ENCODE measurements around the gene KIF23.

DNA sequence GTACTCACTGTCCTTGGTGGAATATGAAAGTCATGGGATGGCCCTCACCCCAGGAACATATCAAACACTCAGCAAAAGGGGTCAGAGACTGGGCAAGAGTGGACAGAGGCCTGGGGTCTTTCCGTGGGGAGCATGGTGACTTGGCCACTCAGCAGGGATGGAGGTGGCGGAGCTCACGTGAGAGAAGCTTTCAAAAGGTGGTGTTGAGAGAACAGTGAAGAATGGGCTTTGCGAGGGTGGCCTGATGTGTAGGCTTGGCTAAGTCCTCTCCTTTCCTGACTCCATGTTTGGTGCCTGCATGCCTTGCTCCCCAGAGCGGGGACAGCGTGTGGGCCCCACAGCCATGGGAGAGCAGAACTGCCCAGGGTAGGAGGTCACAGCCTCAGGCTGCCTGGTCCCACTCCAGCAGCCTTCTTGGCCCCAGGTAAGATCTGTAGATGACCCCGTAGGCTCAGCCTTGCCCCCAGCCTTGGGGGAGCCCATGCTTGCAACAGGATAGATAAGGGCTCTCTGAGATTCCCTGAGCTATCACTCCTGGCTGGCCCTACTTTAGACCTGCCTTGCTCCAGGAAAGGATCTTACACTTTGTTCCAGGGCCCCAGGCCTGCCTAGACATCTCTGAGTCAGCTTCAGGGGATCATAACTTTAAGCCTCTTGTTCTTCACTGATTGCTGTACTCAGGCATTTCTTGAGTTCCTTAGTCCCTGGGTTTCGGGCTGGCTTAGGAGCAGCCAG, 55.5 kb downstream of the KIF23 start:
- TF ChIP-seq CTCF (IDR thresholded peaks at IDR 0.05; ENCODE audit: low read length) (no peak), EZH2 (optimal IDR thresholded peaks at IDR 0.05; ENCODE audit: low read depth, low read length) (no peak)

Measured in MM.1S (cell line).